Measurements from ENCODE around the gene PPP1R9B.

The PPP1R9B gene

GRCh38 chr17:50115756-50116155, 34.7 kb downstream of the PPP1R9B start:
- Histone ChIP-seq H3K4me3 (no peak overlapping the region), H3K27me3 (ENCODE audit: low read depth) (no peaks in the 10 kb centered on the region), H3K4me1 (peaks cover 5% of the 10 kb centered on the region; the same call in 1 of the 2 replicates), H3K36me3 (replicated peaks) (no peaks in the 10 kb centered on the region), H3K9me3 (no peaks in the 10 kb centered on the region)
- in situ Hi-C loops (cut with MboI; ENCODE audit: low sequenced_read_pairs) = no loop called here
- DNase-seq (ENCODE audit: low spot score in 2 of 2) = no peak

DNA sequence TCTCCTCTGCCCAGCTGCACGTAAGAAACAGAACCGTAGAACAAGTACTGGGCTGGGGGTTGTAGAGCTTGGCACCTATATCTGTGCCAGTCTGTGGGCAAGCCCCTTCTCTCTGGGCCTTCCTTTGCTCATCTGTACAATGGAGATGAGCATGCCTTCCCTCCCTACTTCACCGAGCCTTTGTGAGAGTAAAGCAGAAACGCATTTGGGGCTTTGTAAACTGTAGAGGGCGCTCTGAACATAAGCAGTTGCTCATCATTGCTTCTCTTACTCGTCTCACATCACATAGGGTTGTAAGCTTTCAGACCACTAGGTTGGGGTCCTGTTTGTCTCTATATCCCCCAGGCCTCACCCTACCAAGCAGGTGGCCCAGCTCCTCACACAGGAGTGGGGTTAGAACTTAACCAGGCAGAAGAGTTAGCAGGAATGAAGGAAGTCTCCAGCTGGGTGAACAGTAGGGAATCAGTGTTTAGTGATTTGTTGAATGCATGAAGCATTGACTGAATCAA, 35.6 kb downstream of the PPP1R9B start:
- Histone ChIP-seq H3K36me3 (replicated peaks) (no peaks in the 10 kb centered on the region), H3K9me3 (no peaks in the 10 kb centered on the region), H3K4me3 (no peak overlapping the region), H3K4me1 (peaks cover 5% of the 10 kb centered on the region; the same call in 1 of the 2 replicates), H3K27me3 (ENCODE audit: low read depth) (no peaks in the 10 kb centered on the region)
- in situ Hi-C loops (cut with MboI; ENCODE audit: low sequenced_read_pairs) = no loop called here
- peak; percentile 50 to 71 for DNase-seq (ENCODE audit: low spot score in 2 of 2)

- Histone ChIP-seq H3K4me1 (peaks cover 5% of the 10 kb centered on the region; the same call in 1 of the 2 replicates), H3K36me3 (replicated peaks) (no peaks in the 10 kb centered on the region), H3K9me3 (no peaks in the 10 kb centered on the region), H3K4me3 (no peak overlapping the region), H3K27me3 (ENCODE audit: low read depth) (no peaks in the 10 kb centered on the region)
- in situ Hi-C loops (cut with MboI; ENCODE audit: low sequenced_read_pairs) = no loop called here
- no peak for DNase-seq (ENCODE audit: low spot score in 2 of 2)
Measured at GRCh38 chr17:50114401-50114800, 36.1 kb downstream of the PPP1R9B start.

GRCh38 chr17:50113624-50114320, 36.7 kb downstream of the PPP1R9B start:
- Histone ChIP-seq H3K4me1 (peaks cover 5% of the 10 kb centered on the region; the same call in 1 of the 2 replicates), H3K36me3 (replicated peaks) (no peaks in the 10 kb centered on the region), H3K4me3 (no peak overlapping the region), H3K27me3 (ENCODE audit: low read depth) (no peaks in the 10 kb centered on the region), H3K9me3 (no peaks in the 10 kb centered on the region)
- no peak for DNase-seq (ENCODE audit: low spot score in 2 of 2)
- in situ Hi-C loops (cut with MboI; ENCODE audit: low sequenced_read_pairs) = no loop called here

DNA sequence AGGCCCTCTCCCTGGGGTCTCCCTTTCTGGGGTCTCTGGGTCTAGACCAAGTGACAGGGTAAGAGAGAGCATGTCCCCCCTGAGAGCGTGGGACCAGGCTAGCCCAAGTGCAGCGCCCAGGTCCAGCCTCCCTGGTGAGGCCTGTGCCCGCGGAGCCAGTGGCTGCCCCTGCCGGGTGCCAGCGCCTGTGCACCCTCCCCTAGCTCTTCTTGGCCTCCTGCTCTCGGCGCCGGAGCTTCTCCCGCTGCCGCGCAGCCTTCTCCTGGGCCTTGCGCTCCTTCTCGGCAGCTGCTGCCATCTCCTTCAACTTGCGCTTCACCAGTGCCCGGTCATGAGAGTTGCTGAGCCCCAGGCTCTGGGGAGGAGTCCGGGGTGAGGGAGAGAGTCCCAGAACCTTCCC, 37.8 kb downstream of the PPP1R9B start:
- in situ Hi-C loops (cut with MboI; ENCODE audit: low sequenced_read_pairs) = no loop called here
- Histone ChIP-seq H3K4me3 (no peak overlapping the region), H3K9me3 (no peaks in the 10 kb centered on the region), H3K27me3 (ENCODE audit: low read depth) (no peaks in the 10 kb centered on the region), H3K36me3 (replicated peaks) (no peaks in the 10 kb centered on the region), H3K4me1 (peaks cover 5% of the 10 kb centered on the region; the same call in 1 of the 2 replicates)
- DNase-seq (ENCODE audit: low spot score in 2 of 2) = no peak

- DNase-seq (ENCODE audit: low spot score in 2 of 2) = no peak
- H3K4me1 ChIP-seq = peaks cover under 1% of the 10 kb centered on the region; the same call in 1 of the 2 replicates
- no peak overlapping the region for H3K4me3 ChIP-seq
- H3K36me3 ChIP-seq (replicated peaks) = no peaks in the 10 kb centered on the region
- H3K9me3 ChIP-seq = no peaks in the 10 kb centered on the region
- no peaks in the 10 kb centered on the region for H3K27me3 ChIP-seq (ENCODE audit: low read depth)
- in situ Hi-C loops (cut with MboI; ENCODE audit: low sequenced_read_pairs) = no loop called here
Measured at GRCh38 chr17:50111673-50112655, 38.5 kb downstream of the PPP1R9B start.

- in situ Hi-C loops (cut with MboI; ENCODE audit: low sequenced_read_pairs) = no loop called here
- no peak for DNase-seq (ENCODE audit: low spot score in 2 of 2)
- no peaks in the 10 kb centered on the region for H3K36me3 ChIP-seq (replicated peaks)
- H3K4me3 ChIP-seq = no peak overlapping the region
- H3K4me1 ChIP-seq = no peaks in the 10 kb centered on the region
- no peaks in the 10 kb centered on the region for H3K9me3 ChIP-seq
- H3K27me3 ChIP-seq (ENCODE audit: low read depth) = no peaks in the 10 kb centered on the region
Measured at GRCh38 chr17:50110591-50111349, 39.7 kb downstream of the PPP1R9B start.

DNA sequence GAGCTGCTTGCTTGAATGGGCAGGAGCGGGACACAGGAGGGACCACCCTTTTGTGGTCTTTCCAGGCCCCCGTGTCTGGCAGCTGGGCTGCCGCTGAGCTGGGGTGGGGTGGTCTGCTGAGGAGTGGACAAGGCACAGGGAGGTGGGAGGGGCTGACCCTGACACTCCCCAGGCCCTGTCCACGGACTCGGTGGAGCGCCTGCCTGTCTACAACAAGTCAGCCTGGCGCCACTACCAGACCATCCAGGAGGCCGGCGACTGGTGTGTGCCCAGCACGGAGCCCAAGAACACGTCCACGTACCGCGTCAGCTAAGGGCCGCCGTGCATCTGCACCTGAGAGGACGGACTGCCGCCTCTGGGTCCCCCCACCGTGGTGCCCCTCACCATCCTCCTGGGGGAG, 40.7 kb downstream of the PPP1R9B start:
- in situ Hi-C loops (cut with MboI; ENCODE audit: low sequenced_read_pairs) = no loop called here
- no peak overlapping the region for H3K4me3 ChIP-seq

GRCh38 chr17:50109207-50109606, 41.3 kb downstream of the PPP1R9B start:
- in situ Hi-C loops (cut with MboI; ENCODE audit: low sequenced_read_pairs) = no loop called here
- H3K27me3 ChIP-seq (ENCODE audit: low read depth) = no peaks in the 10 kb centered on the region
- no peaks in the 10 kb centered on the region for H3K4me1 ChIP-seq
- no peaks in the 10 kb centered on the region for H3K36me3 ChIP-seq (replicated peaks)
- no peak overlapping the region for H3K4me3 ChIP-seq
- no peak for DNase-seq (ENCODE audit: low spot score in 2 of 2)
- H3K9me3 ChIP-seq = no peaks in the 10 kb centered on the region

More for the DNA sequence above, 40.7 kb downstream of the PPP1R9B start:
- no peak for DNase-seq (ENCODE audit: low spot score in 2 of 2)
- Histone ChIP-seq H3K4me1 (no peaks in the 10 kb centered on the region), H3K9me3 (no peaks in the 10 kb centered on the region), H3K36me3 (replicated peaks) (no peaks in the 10 kb centered on the region), H3K27me3 (ENCODE audit: low read depth) (no peaks in the 10 kb centered on the region)

- Histone ChIP-seq H3K4me1 (no peaks in the 10 kb centered on the region), H3K9me3 (no peaks in the 10 kb centered on the region), H3K36me3 (replicated peaks) (no peaks in the 10 kb centered on the region), H3K4me3 (no peak overlapping the region), H3K27me3 (ENCODE audit: low read depth) (no peaks in the 10 kb centered on the region)
- in situ Hi-C loops (cut with MboI; ENCODE audit: low sequenced_read_pairs) = no loop called here
- DNase-seq (ENCODE audit: low spot score in 2 of 2) = no peak
Measured at GRCh38 chr17:50108556-50108955, 41.9 kb downstream of the PPP1R9B start.

DNA sequence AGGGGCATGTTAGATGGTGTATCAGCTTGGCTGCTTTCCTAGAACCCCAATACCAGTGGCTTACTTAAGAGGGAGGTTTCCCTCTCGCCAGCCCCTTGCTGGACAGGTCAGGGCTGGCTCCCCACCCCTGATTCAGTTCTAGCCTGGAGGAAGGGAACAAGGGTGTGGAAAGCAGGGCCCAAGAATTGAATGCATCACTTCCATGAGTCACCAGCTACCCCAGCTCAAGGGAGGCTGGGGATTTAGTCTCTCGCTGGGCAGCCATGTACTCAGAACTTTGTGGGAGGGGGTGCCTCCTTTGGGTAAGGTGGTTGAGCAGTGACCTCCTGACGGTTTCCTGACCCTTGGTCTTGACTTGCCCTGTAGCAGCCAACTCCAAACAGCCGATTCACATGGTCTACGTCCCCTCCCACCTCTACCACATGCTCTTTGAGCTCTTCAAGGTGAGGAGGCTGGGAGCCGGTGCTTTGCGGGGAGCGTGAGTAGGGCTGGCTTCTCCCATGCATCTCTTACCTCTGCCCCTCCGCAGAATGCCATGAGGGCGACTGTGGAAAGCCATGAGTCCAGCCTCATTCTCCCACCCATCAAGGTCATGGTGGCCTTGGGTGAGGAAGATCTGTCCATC, 42.6 kb downstream of the PPP1R9B start:
- H3K9me3 ChIP-seq = no peaks in the 10 kb centered on the region
- no peak for DNase-seq (ENCODE audit: low spot score in 2 of 2)
- H3K4me3 ChIP-seq = no peak overlapping the region
- H3K27me3 ChIP-seq (ENCODE audit: low read depth) = no peaks in the 10 kb centered on the region
- no peaks in the 10 kb centered on the region for H3K36me3 ChIP-seq (replicated peaks)
- H3K4me1 ChIP-seq = no peaks in the 10 kb centered on the region
- in situ Hi-C loops (cut with MboI; ENCODE audit: low sequenced_read_pairs) = no loop called here

- Histone ChIP-seq H3K4me3 (no peak overlapping the region), H3K36me3 (replicated peaks) (no peaks in the 10 kb centered on the region), H3K9me3 (no peaks in the 10 kb centered on the region), H3K27me3 (ENCODE audit: low read depth) (no peaks in the 10 kb centered on the region), H3K4me1 (no peaks in the 10 kb centered on the region)
- DNase-seq (ENCODE audit: low spot score in 2 of 2) = no peak
- in situ Hi-C loops (cut with MboI; ENCODE audit: low sequenced_read_pairs) = no loop called here
Measured at GRCh38 chr17:50106393-50107131, 43.9 kb downstream of the PPP1R9B start.

Measured in HAP-1 (cell line).